ENCODE data around the gene ZNF76.
"Not testable (repeated sequence)": the region's sequence is repeated elsewhere in the genome, so short reads cannot be mapped to it uniquely, and the experiment has no call there.

Gene ZNF76

DNA sequence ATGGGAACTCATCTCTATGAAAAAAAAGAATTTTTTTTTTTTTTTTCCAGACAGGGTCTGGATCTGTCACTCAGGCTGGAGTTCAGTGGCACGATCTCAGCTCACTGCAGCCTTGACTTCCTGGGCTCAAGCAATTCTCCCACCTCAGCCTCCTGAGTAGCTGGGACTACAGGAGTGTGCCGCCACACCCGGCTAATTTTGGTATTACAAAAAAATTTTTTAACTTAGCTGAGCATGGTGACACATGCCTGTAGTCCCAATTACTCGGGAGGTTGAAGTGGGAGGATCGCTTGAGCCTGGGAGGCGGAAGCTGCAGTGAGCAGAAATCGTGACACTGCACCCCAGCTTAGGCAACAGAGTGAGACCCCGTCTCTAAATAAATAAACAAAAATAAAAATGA, 45.6 kb downstream of the ZNF76 start:
- no peak for DNase-seq

- not testable (repeated sequence) for DNase-seq
Measured at GRCh38 chr6:35307138-35307537, 47.6 kb downstream of the ZNF76 start.

GRCh38 chr6:35308543-35308942, 49.0 kb downstream of the ZNF76 start:
- DNase-seq: not testable (repeated sequence)

GRCh38 chr6:35309611-35310264, 50.2 kb downstream of the ZNF76 start:
- DNase-seq: no peak

GRCh38 chr6:35310265-35310831, 50.8 kb downstream of the ZNF76 start:
- no peak for DNase-seq

DNA sequence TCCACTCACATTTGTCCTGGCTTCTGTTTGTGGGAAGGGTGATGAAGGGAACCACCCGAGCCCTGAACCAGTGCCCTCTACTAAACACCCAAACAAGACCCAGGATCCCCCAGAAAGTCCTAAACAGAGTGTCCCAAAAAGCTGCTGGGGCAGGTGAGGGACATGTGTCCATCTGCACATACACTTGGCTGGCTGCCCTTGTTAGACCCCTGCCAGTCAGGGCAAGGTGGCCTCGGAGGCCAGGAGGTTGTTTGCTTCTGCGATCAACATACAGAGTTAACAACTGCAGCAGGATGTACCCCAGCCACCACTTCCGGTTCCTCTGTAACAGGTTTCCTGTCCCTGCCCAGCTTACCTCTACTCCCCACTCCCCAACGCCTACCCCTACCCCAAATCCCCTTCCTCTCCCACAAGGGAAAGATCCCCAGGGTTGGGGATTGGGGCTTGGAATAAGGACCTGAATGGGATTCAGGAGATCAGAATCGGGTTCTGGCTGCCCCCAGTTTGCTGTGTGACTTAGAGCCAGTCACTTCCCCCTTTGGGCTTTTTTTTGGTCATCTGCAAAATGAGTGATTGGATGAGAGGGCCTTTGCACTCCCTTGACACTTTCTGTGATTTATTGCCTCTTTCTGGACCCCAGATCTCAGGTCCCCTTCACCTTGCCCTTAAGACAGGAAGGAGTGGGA, 52.0 kb downstream of the ZNF76 start:
- no peak for DNase-seq

GRCh38 chr6:35312076-35312800, 52.7 kb downstream of the ZNF76 start:
- no peak for DNase-seq

DNA sequence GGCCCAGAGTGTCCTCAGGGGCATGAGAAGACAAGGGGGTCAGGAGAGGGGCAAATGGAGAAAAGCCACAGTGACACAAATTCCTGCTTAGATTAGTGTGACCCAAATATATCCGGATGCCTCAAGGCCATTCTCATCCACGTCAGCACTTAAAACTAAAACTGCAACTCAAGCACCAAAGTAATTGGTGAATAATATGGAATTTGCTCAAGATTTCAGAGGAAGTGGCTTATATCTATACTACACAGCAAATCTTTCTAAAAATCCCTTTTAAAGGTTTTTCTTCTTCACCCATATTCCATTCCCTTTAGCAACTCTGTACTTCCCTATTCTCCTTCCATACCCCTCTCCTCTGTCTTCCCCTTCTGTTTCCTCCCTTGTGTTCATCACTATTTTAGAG, 53.3 kb downstream of the ZNF76 start:
- no peak for DNase-seq

GRCh38 chr6:35317483-35318195, 58.1 kb downstream of the ZNF76 start:
- no peak for DNase-seq

- DNase-seq: peak; percentile 77
Measured at GRCh38 chr6:35318196-35319171, 58.9 kb downstream of the ZNF76 start.

- DNase-seq: no peak
Measured at GRCh38 chr6:35319346-35320030, 60.0 kb downstream of the ZNF76 start.

DNA sequence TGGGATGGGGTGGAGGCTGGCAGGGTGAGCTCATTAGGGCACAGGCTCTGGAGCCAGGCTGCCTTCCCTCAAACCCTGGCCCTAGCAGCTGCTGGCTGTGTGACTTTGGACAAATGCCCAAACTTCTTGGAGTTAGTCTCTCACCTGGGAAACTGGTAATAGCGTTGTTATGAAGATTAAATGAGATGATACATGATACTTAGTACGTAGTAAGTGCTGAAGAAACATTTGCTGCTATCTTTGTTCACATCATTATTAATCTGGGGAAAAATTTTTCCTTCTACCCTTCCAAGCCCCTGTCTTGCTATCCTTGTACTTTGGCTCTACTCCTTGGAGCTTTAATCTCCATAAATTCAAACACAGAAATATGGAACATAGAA, 60.5 kb downstream of the ZNF76 start:
- no peak for DNase-seq

GRCh38 chr6:35321091-35321490, 61.6 kb downstream of the ZNF76 start:
- no peak for DNase-seq

DNA sequence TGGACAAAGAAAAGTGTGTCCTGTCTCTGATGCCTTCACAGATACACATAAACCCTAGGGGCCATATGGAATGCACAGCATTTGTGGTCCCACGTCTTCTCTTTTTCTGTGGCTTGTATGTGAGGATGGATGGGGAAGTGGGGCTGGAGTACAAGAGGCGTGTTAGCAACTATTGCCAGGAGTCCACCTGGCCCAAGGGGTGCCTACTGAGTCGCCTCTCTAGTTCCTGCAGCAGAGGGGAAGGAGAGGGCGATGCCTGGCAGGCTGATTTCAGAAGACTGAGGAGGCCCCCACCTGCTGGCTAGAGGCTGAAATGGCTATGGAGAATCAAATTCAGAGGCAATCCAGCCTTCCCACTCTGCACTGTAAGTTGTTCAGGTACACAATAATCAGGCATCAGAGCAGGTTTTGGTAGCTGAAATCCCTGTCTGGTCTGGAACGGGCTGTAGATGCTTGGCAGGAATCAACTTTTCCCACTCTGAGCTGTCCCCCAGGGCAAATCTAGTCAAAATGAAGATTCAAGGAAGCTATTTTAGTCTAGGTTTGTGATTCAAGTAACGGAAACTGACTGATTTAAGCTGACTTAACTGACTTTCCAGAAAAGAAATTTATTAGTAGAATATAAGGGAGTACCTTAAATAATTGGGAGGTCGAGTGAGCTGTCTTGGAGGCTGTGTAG, 68.0 kb downstream of the ZNF76 start:
- no peak for DNase-seq

GRCh38 chr6:35328108-35328723, 68.7 kb downstream of the ZNF76 start:
- no peak for DNase-seq

DNA sequence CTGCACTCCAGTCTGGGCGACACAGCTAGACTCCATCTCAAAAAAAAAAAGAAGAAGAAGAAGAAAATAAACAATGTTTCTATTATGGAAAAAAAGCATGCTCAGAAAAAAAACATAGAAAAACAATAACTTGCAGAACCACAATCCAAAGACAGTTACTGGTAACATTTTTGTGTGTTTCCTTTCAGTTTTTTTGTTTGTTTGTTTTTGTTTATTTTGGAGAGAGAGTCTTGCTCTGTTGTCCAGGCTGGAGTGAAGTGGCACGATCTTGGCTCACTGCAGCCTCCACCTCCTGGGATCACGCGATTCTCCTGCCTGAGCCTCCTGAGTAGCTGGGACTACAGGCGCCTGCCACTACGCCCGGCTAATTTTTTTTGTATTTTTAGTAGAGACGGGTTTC, 69.4 kb downstream of the ZNF76 start:
- DNase-seq: not testable (repeated sequence)

- no peak for DNase-seq
Measured at GRCh38 chr6:35330541-35331119, 71.1 kb downstream of the ZNF76 start.

DNA sequence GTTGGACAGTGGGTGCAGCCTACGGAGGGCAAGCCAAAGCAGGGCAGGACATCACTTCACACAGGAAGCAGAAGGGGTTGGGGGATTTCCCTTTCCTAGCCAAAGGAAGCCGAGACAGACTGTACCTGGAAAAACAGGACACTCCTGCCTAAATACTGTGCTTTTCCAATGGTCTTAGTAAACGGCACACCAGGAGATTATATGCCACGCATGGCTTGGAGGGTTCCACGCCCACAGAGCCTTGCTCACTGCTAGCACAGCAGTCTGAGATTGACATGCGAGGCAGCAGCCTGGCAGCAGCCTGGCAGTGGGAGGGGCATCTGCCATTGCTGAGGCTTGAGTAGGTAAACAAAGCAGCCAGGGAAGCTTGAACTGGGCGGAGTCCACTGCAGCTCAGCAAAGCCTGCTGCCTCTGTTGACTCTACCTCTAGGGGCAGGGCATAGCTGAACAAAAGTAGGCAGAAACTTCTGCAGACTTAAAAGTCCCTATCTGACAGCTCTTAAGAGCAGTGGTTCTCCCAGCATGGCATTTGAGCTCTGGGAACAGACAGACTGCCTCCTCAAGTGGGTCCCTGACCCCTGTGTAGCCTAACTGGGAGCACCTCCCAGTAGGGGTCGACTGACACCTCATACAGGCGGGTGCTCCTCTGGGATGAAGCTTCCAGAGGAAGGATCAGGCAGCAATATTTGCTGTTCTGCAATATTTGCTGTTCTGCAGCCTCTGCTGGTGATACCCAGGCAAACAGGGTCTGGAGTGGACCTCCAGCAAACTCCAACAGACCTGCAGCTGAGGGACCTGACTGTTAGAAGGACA, 72.7 kb downstream of the ZNF76 start:
- DNase-seq: peak; percentile 54

- DNase-seq: no peak
Measured at GRCh38 chr6:35341557-35341956, 82.0 kb downstream of the ZNF76 start.

All from NCI-H774 (cell line).